Ascending aorta (tissue), 2 donors: ENCODE measurements around the gene NTRK1. TPM values are rescaled to one million over a fixed set of nuclear protein-coding genes. Genes with fewer than 3 reads are reported as not detected.

ENCODE experiments used
- DNase-seq, 2 donors: peaks; one replicate each; pipeline ENCODE4 v3.0.0-alpha.2; 2019; ENCODE audit warnings: low spot score in 2 of 2
- H3K27ac ChIP-seq, 2 donors: fragments of 200-600 bp; sonication (generic); one replicate each; pipeline ENCODE4 v1.5.1; 2016 to 2017; ENCODE audit warnings: mild to moderate bottlenecking in 1 of 2
- H3K27me3 ChIP-seq: fragments of 200-600 bp; sonication (generic); one replicate; pipeline ENCODE4 v1.5.1; 2017
- H3K36me3 ChIP-seq, 2 donors: fragments of 200-600 bp; sonication (generic); one replicate each; pipeline ENCODE4 v1.5.1; 2016
- H3K4me1 ChIP-seq, 2 donors: fragments of 200-600 bp; sonication (generic); one replicate each; pipeline ENCODE4 v1.5.1; 2016 to 2017; ENCODE audit warnings: mild to moderate bottlenecking in 1 of 2
- H3K4me3 ChIP-seq, 2 donors: fragments of 200-600 bp; sonication (generic); one replicate each; pipeline ENCODE4 v1.5.1; 2016 to 2017; ENCODE audit warnings: mild to moderate bottlenecking in 1 of 2
- H3K9me3 ChIP-seq, 2 donors: fragments of 200-600 bp; sonication (generic); one replicate each; pipeline ENCODE4 v1.5.1; 2016
- CTCF ChIP-seq, 3 experiments: fragments of 200-600 bp in 2 of 3; fragments of 450-650 bp in 1 of 3; sonication (generic) in 2 of 3; IDR thresholded peaks; one replicate each; pipeline ENCODE4 v1.5.1; 2016 to 2019; ENCODE audit warnings: antibody characterized with exemption in 3 of 3, mild to moderate bottlenecking in 1 of 3, moderate library complexity in 1 of 3
- intact Hi-C: fragments of 100-400 bp; cut with DNase I; formaldehyde crosslinking; loops from one replicate; pipeline ENCODE4 v1.15.1; 2023
- total RNA-seq: library from RNA; depleted of rRNA; stranded (reverse); fragments of >200 nt; gene quantifications from one replicate; pipeline ENCODE4 v1.1.0, GENCODE V29; 2016

Gene NTRK1
- total RNA-seq, 1 donor from 2014 or later, result not detected

DNA sequence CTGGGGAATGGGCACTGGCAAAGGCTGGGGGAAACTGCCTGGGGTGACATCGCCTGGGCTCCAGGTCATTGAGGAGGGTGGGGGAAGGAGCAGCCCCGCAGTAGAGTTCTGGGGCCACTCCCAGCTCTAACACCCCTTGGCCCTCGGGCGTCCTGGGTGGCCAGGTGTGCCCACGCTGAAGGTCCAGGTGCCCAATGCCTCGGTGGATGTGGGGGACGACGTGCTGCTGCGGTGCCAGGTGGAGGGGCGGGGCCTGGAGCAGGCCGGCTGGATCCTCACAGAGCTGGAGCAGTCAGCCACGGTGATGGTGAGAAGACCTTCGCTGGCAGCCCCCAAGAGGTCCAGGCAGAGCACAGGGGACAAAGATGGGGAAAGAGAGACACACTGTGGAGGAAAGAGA lies 7.7 kb downstream of the NTRK1 start:
- Histone ChIP-seq H3K9me3 (no peaks in the 10 kb centered on the region), H3K27me3 (no peaks in the 10 kb centered on the region), H3K4me3 (no peak overlapping the region), H3K36me3 (no peaks in the 10 kb centered on the region), H3K27ac (no peak overlapping the region), H3K4me1 (no peaks in the 10 kb centered on the region)
- intact Hi-C loops, result no loop called here
- DNase-seq, result no peak
- no peak for TF ChIP-seq CTCF (IDR thresholded peaks at IDR 0.05)

- Histone ChIP-seq H3K9me3 (no peaks in the 10 kb centered on the region), H3K4me1 (no peaks in the 10 kb centered on the region), H3K36me3 (no peaks in the 10 kb centered on the region), H3K4me3 (no peak overlapping the region), H3K27me3 (no peaks in the 10 kb centered on the region), H3K27ac (no peak overlapping the region)
- no peak for TF ChIP-seq CTCF (IDR thresholded peaks at IDR 0.05)
- intact Hi-C loops, result no loop called here
- no peak for DNase-seq
These were observed 8.8 kb downstream of the NTRK1 start for GRCh38 chr1:156869455-156869854.

- Histone ChIP-seq H3K36me3 (no peaks in the 10 kb centered on the region), H3K27ac (no peak overlapping the region), H3K4me1 (no peaks in the 10 kb centered on the region), H3K4me3 (no peak overlapping the region), H3K27me3 (no peaks in the 10 kb centered on the region), H3K9me3 (no peaks in the 10 kb centered on the region)
- DNase-seq, result no peak
- intact Hi-C loops, result no loop called here
- TF ChIP-seq CTCF (IDR thresholded peaks at IDR 0.05), result no peak
These were observed 13.0 kb downstream of the NTRK1 start for GRCh38 chr1:156873659-156874058.

DNA sequence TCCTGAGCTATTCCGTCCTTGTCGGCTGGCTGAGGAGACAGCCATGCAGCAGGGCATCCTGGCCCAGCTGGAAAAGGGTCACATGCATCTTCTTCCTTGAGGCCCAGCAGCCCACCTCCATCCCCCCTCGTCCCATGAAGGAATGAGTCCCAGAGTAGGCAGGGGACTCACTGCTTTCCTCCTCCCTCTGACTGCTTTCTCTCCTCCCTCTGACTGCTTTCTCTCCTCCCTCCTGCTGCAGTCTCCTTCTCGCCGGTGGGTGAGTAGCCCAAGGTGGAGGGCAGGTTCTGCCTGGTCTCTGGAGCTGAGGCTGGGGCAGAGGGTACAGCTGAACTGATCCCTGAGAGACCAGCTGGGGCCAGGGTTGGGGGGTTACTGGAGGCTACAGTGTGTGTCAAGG lies 13.5 kb downstream of the NTRK1 start:
- Histone ChIP-seq H3K27me3 (no peaks in the 10 kb centered on the region), H3K9me3 (no peaks in the 10 kb centered on the region), H3K4me3 (no peak overlapping the region), H3K36me3 (no peaks in the 10 kb centered on the region), H3K4me1 (no peaks in the 10 kb centered on the region), H3K27ac (no peak overlapping the region)
- DNase-seq, result no peak
- TF ChIP-seq CTCF (IDR thresholded peaks at IDR 0.05), result no peak
- intact Hi-C loops, result no loop called here

GRCh38 chr1:156874572-156875340 lies 14.1 kb downstream of the NTRK1 start:
- Histone ChIP-seq H3K27ac (no peak overlapping the region), H3K27me3 (no peaks in the 10 kb centered on the region), H3K4me1 (no peaks in the 10 kb centered on the region), H3K36me3 (no peaks in the 10 kb centered on the region), H3K4me3 (no peak overlapping the region), H3K9me3 (no peaks in the 10 kb centered on the region)
- no peak for DNase-seq
- TF ChIP-seq CTCF (IDR thresholded peaks at IDR 0.05), result no peak
- intact Hi-C loops, result no loop called here

GRCh38 chr1:156875341-156875615 lies 14.6 kb downstream of the NTRK1 start:
- TF ChIP-seq CTCF (IDR thresholded peaks at IDR 0.05), result no peak

More at GRCh38 chr1:156875341-156875615, 14.6 kb downstream of the NTRK1 start:
- Histone ChIP-seq H3K4me1 (no peaks in the 10 kb centered on the region), H3K4me3 (no peak overlapping the region), H3K9me3 (no peaks in the 10 kb centered on the region), H3K27me3 (no peaks in the 10 kb centered on the region), H3K36me3 (no peaks in the 10 kb centered on the region), H3K27ac (no peak overlapping the region)
- no peak for DNase-seq
- intact Hi-C loops, result no loop called here
